DOHH2 (cell line): ENCODE data around the gene CT55.

Experiments used
- H3F3A ChIP-seq: fragments of 200-600 bp; sonication (generic), shearing (Covaris generic); 2 replicates; pipeline ENCODE4 v1.6.0; 2016; ENCODE audit warnings: antibody characterized with exemption, mild to moderate bottlenecking; ENCODE audit not compliant: control insufficient read depth, insufficient read depth
- H3K27ac ChIP-seq: fragments of 200-600 bp; sonication (generic); 2 replicates; pipeline ENCODE4 v1.5.1; 2014; ENCODE audit warnings: low read depth, mild to moderate bottlenecking, low read length, moderate library complexity
- H3K27me3 ChIP-seq: fragments of 200-600 bp; sonication (generic); 2 replicates; pipeline ENCODE4 v1.6.1; 2014; ENCODE audit warnings: mild to moderate bottlenecking, low read length, mixed read lengths; ENCODE audit not compliant: control insufficient read depth
- H3K36me3 ChIP-seq: fragments of 200-600 bp; sonication (generic); 2 replicates; pipeline ENCODE4 v1.6.1; 2014; ENCODE audit warnings: mild to moderate bottlenecking, low read length, moderate library complexity, mixed read lengths; ENCODE audit not compliant: control insufficient read depth
- H3K4me1 ChIP-seq: fragments of 200-600 bp; sonication (generic); 2 replicates; pipeline ENCODE4 v1.6.1; 2014; ENCODE audit warnings: mild to moderate bottlenecking, low read length, mixed read lengths; ENCODE audit not compliant: control insufficient read depth
- H3K4me2 ChIP-seq: fragments of 200-600 bp; sonication (generic); 2 replicates; pipeline ENCODE4 v1.6.0; 2014; ENCODE audit warnings: mild to moderate bottlenecking, low read length, moderate library complexity
- H3K4me3 ChIP-seq: fragments of 200-600 bp; sonication (generic); 2 replicates; pipeline ENCODE4 v1.5.1; 2014; ENCODE audit warnings: mild to moderate bottlenecking, low read length, mixed read lengths
- H3K79me2 ChIP-seq: fragments of 200-600 bp; sonication (generic); 2 replicates; pipeline ENCODE4 v1.6.1; 2014; ENCODE audit warnings: mild to moderate bottlenecking, low read length, mixed read lengths; ENCODE audit not compliant: control insufficient read depth
- H3K9me2 ChIP-seq: fragments of 200-600 bp; sonication (generic); replicated peaks from 2 replicates; pipeline ENCODE4 v1.6.1; 2014; ENCODE audit warnings: mild to moderate bottlenecking, low read length, mixed read lengths; ENCODE audit not compliant: control insufficient read depth
- H3K9me3 ChIP-seq: fragments of 200-600 bp; sonication (generic); 2 replicates; pipeline ENCODE4 v1.6.1; 2014; ENCODE audit warnings: antibody characterized with exemption, low read length, mixed read lengths; ENCODE audit not compliant: control insufficient read depth, insufficient read depth
- H4K20me1 ChIP-seq: fragments of 200-600 bp; sonication (generic); 2 replicates; pipeline ENCODE4 v1.6.0; 2014; ENCODE audit warnings: low read depth, mild to moderate bottlenecking, antibody characterized with exemption, low read length, moderate library complexity; ENCODE audit not compliant: control insufficient read depth, insufficient read depth
- EZH2phosphoT487 ChIP-seq: fragments of 200-600 bp; sonication (generic); IDR thresholded peaks from 2 replicates; pipeline ENCODE4 v1.6.1; 2017; ENCODE audit warnings: borderline replicate concordance, mild to moderate bottlenecking, antibody characterized with exemption, low read length, moderate library complexity, mixed read lengths
- TF ChIP-seq, protein P1 (sequence below): fragments of 200-600 bp; sonication (generic); IDR thresholded peaks from one replicate; pipeline ENCODE4 v1.5.1; 2014; ENCODE audit warnings: antibody characterized with exemption, mild to moderate bottlenecking, low read depth, low read length; ENCODE audit not compliant: poor library complexity, severe bottlenecking

The CT55 gene

DNA sequence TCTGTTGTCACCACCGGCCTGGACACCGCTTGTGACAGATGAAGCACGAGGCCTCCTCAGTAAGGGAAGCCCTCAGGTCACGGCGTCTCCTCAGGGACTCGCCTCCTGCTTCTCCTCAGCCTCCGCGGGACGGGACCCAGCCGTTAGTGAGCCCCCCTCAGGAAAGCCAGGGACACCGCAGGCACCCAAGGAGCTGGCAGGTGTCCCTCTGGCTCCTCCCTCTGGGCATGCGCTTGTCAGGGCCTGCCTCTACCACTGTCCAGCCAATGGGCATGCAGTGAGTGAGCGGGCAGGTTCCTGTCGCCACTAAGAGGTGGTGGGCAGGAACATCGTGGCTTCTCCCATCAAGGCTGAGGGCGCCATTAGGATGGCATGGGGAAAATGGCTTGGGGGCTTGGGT, 23.5 kb upstream of the CT55 start:
- TF ChIP-seq EZH2phosphoT487: no peak
- TF ChIP-seq, protein P1, sequence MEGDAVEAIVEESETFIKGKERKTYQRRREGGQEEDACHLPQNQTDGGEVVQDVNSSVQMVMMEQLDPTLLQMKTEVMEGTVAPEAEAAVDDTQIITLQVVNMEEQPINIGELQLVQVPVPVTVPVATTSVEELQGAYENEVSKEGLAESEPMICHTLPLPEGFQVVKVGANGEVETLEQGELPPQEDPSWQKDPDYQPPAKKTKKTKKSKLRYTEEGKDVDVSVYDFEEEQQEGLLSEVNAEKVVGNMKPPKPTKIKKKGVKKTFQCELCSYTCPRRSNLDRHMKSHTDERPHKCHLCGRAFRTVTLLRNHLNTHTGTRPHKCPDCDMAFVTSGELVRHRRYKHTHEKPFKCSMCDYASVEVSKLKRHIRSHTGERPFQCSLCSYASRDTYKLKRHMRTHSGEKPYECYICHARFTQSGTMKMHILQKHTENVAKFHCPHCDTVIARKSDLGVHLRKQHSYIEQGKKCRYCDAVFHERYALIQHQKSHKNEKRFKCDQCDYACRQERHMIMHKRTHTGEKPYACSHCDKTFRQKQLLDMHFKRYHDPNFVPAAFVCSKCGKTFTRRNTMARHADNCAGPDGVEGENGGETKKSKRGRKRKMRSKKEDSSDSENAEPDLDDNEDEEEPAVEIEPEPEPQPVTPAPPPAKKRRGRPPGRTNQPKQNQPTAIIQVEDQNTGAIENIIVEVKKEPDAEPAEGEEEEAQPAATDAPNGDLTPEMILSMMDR: no peak
- no peak overlapping the region for H3K4me2 ChIP-seq
- no peaks in the 10 kb centered on the region for H3K79me2 ChIP-seq
- no peaks in the 10 kb centered on the region for H3K9me2 ChIP-seq
- no peaks in the 10 kb centered on the region for H3K27me3 ChIP-seq
- H3K9me3 ChIP-seq: no peaks in the 10 kb centered on the region
- no peak overlapping the region for H3K27ac ChIP-seq
- no peaks in the 10 kb centered on the region for H3K36me3 ChIP-seq
- no peaks in the 10 kb centered on the region for H4K20me1 ChIP-seq
- no peaks in the 10 kb centered on the region for H3K4me1 ChIP-seq
- H3F3A ChIP-seq: no peaks in the 10 kb centered on the region
- no peak overlapping the region for H3K4me3 ChIP-seq

DNA sequence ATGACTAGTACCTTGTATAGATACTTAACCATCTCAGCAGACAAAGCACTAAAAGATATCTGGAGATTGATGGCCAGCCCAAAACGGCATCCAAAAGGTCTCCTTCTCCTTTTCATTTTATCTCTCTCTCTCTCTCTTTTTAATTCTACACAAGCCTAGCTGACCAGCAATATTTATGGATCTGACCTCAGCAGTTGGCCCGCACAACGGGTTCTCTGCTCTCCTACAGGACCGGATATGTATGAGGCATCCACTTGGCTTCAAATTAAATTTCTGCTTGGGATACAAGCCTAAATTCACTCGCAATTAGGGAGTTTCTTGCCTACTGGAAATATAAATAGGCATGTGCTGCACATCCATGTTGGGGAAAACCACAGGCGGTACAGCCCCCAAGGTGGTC, 22.5 kb upstream of the CT55 start:
- no peaks in the 10 kb centered on the region for H3K27me3 ChIP-seq
- no peaks in the 10 kb centered on the region for H3K79me2 ChIP-seq
- no peaks in the 10 kb centered on the region for H3K4me1 ChIP-seq
- TF ChIP-seq, protein P1: no peak
- TF ChIP-seq EZH2phosphoT487: no peak
- H4K20me1 ChIP-seq: no peaks in the 10 kb centered on the region
- no peaks in the 10 kb centered on the region for H3K36me3 ChIP-seq
- H3K27ac ChIP-seq: no peak overlapping the region
- no peaks in the 10 kb centered on the region for H3K9me3 ChIP-seq
- no peaks in the 10 kb centered on the region for H3F3A ChIP-seq
- no peak overlapping the region for H3K4me3 ChIP-seq
- H3K4me2 ChIP-seq: no peak overlapping the region
- no peaks in the 10 kb centered on the region for H3K9me2 ChIP-seq

DNA sequence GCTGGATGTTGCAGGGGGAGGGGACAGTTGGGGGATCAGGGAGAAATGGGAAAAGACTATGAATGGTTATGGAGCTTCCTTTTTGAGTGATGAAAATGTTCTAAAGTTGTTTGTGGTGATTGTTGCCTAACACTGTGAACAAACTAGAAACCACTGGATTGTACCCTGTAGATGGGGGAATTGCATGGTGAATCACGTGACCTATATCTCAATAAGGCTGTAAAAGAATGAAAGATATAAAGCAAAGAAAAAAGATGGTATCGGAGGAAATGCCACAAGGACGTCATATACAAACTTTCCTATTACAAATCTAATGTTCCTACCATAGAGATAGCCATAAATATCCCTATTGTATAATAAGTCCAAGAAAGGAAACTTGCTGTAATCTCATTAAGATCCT, 20.6 kb upstream of the CT55 start:
- Histone ChIP-seq H3K36me3 (no peaks in the 10 kb centered on the region), H3K9me3 (no peaks in the 10 kb centered on the region), H3K9me2 (no peaks in the 10 kb centered on the region), H3K4me3 (no peak overlapping the region), H3F3A (no peaks in the 10 kb centered on the region), H3K27ac (no peak overlapping the region), H4K20me1 (no peaks in the 10 kb centered on the region), H3K79me2 (no peaks in the 10 kb centered on the region), H3K4me2 (no peak overlapping the region), H3K27me3 (no peaks in the 10 kb centered on the region), H3K4me1 (no peaks in the 10 kb centered on the region)
- TF ChIP-seq, protein P1: no peak
- TF ChIP-seq EZH2phosphoT487: no peak
